CD4-positive, alpha-beta T cell treated with Interleukin-12 subunit alpha and Interleukin-12 subunit beta, for 1 hour (primary cell): ENCODE results near the gene LITAFD.
"Not testable (repeated sequence)": the region's sequence is repeated elsewhere in the genome, so short reads cannot be mapped to it uniquely, and the experiment has no call there.

ENCODE experiments used
- DNase-seq: peaks from one replicate; pipeline ENCODE4 v3.0.0-alpha.2; 2020

LITAFD gene

GRCh38 chr16:8858994-8859912 lies 22.9 kb upstream of the LITAFD start:
- no peak for DNase-seq

DNA sequence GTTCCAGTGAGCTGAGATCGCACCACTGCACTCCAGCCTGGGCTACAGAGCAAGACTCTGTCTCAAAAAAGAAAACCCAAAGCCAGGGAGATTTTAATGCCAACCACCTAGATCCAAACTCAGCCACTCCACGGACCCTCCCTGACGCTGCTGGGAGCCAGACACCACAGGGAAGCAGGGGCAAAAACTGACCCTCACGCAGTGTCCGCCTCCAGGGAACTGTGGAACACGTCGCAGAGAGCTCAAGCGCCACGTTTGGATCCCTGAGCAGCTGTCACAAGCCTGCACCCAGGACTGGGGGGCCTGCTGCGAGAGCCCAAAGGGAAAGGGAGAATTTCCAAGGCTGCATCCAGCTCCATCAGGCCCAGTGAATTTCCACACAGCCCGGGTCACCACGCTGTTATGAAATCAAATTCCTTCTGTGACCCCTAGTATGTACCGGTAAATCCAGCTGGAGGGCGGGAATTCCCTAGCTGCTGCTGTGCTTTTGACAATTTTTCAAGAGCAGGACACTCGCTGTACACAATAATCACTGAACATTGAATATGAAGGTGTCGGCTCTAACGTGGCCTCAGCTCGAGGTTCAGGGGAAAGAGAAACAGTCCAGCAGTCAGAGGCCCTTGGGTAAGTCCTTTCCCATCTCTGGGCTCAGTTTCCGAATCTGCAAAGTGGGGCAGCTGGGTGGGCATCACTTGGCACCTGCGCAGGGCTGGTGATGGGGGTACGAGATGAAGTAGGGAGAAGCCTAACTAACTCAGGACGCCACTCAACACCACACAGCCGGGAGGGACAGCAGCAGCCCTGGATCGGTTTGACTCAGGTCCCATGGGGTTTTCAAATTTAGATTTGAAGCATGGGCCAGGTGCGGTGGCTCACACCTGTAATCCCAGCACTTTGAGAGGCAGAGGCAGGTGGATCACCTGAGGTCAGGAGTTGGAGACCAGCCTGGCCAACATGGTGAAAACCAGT lies 22.0 kb upstream of the LITAFD start:
- DNase-seq, result no peak

DNA sequence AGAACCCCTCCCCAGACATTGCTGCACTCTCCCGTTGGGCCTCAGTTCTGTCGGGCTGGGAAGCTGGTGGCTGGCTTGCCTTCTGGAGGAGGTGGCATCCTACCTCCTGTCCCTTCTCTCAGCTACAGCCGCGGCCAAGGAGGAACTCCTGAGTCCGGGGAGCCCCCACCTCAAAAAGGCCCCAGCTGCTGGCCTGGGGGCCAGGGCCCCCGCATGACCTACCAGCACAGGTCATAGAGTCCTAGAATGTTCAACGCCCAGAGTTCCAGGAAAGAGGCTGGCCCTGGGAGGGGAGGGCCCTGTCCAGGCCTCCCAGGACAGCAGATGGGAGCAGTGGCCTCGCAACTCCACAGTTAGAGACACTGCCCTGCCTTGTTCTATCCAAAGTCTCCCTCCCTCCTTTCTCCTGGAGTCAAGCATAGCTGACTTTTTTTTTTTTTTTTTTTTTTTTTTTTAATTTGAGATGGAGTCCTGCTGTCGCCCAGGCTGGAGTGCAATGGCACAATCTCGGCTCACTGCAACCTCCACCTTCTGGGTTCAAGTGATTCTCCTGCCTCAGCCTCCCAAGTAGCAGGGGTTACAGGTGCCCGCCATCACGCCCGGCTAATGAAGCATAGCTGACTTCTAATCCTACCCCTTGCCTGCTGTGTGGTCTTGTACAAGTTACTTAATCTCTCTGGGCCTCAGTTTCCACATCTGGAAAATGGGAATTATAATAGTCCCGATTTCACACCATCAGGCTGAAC lies 20.4 kb upstream of the LITAFD start:
- no peak for DNase-seq

DNA sequence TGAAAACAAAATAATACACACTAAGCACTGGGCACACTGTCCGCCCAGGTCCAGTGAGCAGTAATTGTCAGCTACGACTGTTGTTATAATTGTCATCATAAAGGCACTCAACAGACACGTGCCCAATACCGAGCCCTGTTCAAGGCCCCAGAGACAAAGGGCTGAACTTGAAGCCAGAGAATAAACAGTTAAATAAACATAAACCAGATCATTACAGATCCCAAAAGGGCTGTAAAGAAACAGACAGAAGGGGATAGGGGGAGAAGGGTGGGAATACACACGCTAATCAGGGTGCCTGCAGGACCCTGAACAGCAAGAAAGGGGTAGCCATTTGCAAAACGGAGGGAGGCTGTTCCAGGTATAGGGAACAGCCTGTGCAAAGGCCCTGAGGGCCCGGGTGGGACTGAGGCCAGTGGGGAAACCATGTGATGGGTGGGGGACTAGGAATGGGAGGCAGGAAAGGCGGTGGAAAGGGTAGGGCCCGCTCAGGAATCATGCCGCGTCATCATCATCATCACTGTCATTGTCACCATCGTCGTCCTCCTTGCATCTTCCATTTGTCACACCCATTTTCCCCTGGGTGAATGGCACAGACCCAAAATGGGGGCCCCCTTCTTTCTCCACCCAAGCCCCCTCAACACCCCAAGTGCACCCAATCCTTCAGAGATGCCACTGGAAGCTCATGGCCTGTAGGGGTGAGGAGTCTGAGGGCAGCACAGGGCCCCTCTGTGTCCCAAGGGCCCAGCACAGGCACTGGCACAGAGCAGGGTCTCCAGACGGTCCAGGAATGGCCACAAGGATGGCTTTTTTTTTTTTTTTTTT lies 19.6 kb upstream of the LITAFD start:
- DNase-seq, result no peak

DNA sequence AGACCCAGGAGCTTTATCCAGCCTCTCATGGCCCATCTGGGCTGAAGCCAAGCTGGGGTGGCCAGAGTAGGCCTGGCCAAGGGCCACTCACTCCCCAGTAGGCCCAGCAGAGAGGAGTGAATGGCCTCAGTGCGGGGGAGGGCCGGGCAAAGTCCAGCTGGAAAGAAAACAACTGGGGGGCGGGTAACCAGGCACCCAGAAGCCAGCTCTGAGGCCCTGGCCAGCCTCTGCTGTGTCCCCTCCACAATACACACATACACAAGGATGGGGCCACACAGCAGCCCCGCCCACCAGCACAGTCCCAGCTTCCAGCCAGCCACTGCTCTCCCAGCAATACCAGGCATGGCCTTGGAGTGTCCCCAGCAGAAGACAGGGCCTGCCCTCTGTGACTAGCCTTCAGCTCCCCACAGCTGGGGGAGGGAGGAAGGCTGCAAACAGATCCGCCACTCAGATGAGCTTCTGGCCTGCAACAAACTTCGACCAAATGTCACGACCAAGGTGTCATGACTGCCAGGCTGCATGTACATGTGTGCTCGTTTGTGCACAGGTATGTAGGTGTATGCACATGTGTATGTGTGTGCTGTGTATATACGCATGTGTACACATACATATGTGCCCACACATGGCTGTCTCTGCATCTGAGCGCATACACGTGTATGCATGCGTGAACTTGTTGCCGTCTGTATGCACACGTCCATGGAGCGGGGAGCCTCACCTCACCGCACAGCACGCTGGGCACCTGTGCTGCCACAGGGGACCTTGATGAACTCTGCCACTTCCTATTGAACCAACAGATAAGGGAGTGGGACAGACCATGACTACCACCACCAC lies 18.3 kb upstream of the LITAFD start:
- DNase-seq, result no peak

DNA sequence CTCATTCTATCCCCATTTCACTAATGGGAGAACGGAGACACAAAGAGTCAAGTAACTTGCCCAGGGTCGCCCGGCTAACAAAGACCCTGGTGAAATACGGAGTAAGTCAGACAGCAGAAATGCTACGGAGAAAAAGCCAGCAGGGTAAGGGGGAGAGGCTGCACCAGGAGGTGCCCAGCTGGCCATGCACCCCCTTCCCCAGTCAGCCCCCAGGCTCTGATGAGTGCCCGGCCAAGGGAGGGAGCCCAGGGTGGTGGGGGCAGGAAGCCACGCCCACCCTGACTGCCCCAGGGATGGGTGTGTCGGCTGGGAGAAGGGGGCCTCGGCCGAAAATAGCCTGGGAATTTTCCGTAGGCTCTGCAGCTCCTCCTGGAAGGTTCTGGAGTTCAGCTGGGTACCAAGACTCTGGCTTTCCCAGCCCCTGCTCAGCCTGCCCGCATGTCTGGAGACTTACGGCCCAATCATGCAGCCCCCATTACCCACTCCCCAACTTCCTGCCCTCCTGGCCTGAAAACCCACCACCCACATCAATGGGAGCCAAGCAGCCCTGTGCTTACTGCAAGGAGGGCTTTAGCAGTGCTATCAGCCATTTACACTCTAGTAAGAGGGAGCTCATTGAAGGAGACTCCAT lies 17.6 kb upstream of the LITAFD start:
- no peak for DNase-seq

GRCh38 chr16:8865145-8865882 lies 16.8 kb upstream of the LITAFD start:
- no peak for DNase-seq

GRCh38 chr16:8866118-8866883 lies 15.8 kb upstream of the LITAFD start:
- no peak for DNase-seq

DNA sequence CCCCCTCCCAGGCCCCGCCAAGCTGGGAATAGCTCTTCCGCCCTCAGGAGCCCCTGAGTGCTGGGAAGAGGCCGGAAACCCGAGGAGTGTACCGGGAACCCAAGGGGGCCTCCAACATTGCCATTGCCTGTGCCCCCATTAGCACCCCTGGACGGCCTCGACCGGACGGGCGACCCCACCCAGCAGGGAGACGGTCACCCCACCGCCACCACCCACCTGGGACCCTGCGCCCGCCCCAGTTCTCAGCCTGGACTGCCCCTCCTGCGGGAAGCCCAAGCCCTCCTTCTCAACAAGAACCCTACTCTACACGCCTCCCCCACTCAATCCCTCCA lies 15.3 kb upstream of the LITAFD start:
- no peak for DNase-seq

DNA sequence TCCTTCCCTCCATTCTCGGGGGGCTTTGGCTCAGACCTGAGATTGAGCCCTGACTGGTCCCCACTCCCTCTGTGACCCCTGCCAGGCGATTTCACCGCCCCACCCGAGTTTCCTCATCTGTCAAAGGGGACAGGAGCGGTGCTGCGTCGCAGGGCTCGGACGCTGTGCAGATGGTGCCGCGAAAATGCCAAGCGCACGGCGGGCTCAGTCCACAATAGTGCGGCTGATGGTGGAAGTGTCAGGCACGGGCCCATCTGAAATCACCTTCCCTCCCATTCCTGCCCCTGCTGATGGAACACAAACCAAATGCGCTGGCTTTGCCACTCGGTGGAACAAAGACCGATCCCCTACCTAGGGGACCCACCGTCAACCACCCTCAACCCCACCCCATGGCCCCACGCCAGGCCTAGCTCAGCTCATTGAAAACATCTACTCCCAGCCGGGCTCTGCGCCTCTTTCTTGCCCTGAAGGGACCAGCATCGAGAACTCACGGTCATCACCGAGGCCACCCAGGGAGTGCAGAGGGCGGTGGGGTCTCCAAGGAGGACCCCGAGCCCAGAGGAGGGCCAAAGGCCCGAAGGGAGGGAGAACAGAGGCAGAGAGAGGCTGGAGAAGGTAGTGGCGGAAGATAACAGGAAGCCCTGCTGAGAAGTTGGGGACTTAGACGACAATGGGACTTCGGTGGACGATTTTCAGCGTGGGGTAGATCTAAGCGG lies 14.8 kb upstream of the LITAFD start:
- DNase-seq, result no peak

GRCh38 chr16:8867932-8868415 lies 14.2 kb upstream of the LITAFD start:
- DNase-seq, result peak; percentile 70

GRCh38 chr16:8868416-8869211 lies 13.5 kb upstream of the LITAFD start, which contains the start of gene CARHSP1:
Gene CARHSP1, minus strand, starts transcription at chr16:8869006. Its CDS starts 9,678 bp downstream, at chr16:8859328.
- peak; percentile 81 for DNase-seq

DNA sequence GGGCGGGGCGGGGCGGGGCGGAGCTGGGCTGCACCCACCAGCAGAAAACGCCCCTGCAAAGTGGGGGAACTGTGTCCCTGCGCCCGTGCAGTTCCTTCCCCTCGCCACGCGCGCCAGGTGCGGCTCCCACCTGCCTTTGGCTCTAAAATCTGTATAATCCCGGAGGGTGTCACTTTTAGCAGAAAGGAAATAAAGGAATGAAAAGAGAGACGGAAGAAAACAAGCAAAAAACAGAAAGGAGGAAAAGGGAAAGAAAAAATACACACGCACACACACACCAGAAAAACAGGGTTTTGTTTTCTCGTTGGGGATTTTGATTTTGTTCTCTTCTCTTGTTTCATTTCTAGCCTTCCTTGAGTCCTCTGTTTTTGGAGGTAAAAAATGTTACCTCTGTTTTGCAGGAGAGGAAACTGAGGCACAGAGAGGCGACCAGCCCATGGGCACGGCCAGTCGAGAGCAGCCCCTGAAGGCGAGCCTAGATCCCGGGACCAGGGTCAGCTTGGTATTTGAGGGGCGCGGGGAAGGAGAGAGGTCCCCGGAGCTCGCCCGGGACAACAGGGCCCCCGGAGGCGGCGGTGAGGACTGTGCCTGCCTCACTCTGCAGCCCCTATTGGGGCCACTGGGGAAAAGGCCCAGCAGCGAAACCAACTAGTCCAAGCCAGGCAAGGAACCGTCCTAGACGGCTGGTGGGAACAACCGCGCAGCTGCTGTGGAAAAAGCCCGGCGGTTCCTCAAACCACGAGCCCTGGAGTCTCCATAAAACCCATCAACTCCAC lies 12.8 kb upstream of the LITAFD start:
- DNase-seq, result no peak

DNA sequence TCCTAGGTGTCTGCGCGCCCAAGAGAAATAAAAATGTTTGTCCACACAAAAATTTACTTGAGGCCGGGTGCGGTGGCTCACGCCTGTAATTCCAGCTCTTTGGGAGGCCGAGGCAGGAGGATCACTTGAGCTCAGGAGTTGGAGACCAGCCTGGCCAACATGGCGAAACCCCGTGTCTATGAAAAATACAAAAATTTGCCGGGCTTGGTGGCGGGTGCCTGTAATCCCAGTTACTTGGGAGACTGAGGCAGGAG lies 12.2 kb upstream of the LITAFD start:
- not testable (repeated sequence) for DNase-seq

GRCh38 chr16:8872071-8872470 lies 10.1 kb upstream of the LITAFD start:
- no peak for DNase-seq

DNA sequence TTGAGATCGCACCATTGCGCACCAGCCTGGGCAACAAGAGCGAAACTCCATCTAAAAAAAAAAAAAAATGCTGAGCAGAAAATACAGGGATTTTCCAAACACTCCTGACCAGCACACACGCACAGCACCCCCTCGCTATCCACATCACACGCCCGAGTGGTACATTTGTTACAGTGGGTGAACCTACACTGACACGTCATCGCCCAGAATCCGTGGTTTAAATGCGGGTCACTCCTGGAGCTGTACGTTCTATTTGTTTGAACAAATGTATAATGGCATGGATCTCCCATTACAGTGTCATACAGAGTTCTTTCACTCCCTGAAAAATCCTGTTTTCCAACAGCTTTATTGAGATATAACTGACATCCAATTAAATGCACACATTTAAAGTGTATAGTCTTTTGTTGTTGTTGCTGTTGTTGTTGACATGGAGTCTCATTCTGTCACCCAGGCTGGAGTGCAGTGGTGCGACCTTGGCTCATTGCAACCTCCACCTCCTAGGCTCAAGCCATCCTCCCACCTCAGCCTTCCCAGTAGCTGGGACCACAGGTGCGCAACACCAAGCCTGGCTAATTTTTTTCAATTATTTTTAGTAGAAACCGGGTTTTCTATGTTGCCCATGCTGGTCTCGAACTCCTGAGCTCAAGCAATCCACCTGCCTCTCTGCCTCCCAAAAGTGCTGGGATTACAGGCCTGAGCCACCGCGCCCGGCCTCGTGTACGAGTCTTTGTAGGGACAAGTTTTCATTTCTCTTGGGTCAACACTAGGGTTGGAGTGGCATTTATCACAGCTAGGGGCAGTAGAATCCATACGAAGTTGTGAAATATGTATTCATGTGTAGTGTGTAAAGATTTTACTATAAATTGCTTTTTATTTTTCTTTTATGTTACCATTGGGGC lies 8.9 kb upstream of the LITAFD start:
- no peak for DNase-seq
